PC-3 (cell line): ENCODE data around the gene GRB2. TPM values are rescaled to one million over a fixed set of nuclear protein-coding genes. Genes with fewer than 3 reads are reported as not detected.

ENCODE experiments used
- ATAC-seq: fragments of 200-7000 bp; cut with Tn5 transposase; 2 replicates; pipeline ENCODE4 v1.9.1; 2020; ENCODE audit warnings: mild to moderate bottlenecking, moderate library complexity
- BruUV-seq: library from RNA; stranded (reverse); fragments of 400-500 nt; replicated peaks from 2 replicates; lab custom pipeline; 2021; lab: Mats Ljungman, UMichigan
- CTCF ChIA-PET: fragments of 300-600 bp; sonication (Branson Sonifier 250); formaldehyde crosslinking; loops from one replicate; lab custom pipeline; 2022; ENCODE audit warnings: antibody characterized with exemption; lab: Charles Lee
- POLR2A ChIA-PET: fragments of 300-600 bp; sonication (Branson Sonifier 250); formaldehyde crosslinking; loops from one replicate; lab custom pipeline; 2022; ENCODE audit warnings: antibody characterized with exemption; ENCODE audit not compliant: unreplicated experiment; lab: Charles Lee
- DNase-seq: peaks from one replicate; pipeline ENCODE4 v3.0.0-alpha.2; 2015
- H2AFZ ChIP-seq: fragments of 300-600 bp; sonication (generic); 2 replicates; pipeline ENCODE4 v1.6.0; 2016; ENCODE audit warnings: antibody characterized with exemption, low read length
- H3F3A ChIP-seq: fragments of 300-600 bp; sonication (generic); one replicate; pipeline ENCODE4 v1.6.0; 2017; ENCODE audit warnings: antibody characterized with exemption, low read length, control low read depth, mild to moderate bottlenecking; ENCODE audit not compliant: unreplicated experiment
- H3K27ac ChIP-seq: fragments of 300-600 bp; sonication (generic); 2 replicates; pipeline ENCODE4 v1.5.1; 2016; ENCODE audit warnings: mild to moderate bottlenecking, low read length
- H3K27me3 ChIP-seq: fragments of 300-600 bp; sonication (generic); 2 replicates; pipeline ENCODE4 v1.6.1; 2016; ENCODE audit warnings: low read length, mixed read lengths
- H3K36me3 ChIP-seq: fragments of 300-600 bp; sonication (generic); 2 replicates; pipeline ENCODE4 v1.6.1; 2016; ENCODE audit warnings: low read depth, mixed run types, low read length, mixed read lengths
- H3K4me1 ChIP-seq: fragments of 300-600 bp; sonication (generic); 2 replicates; pipeline ENCODE4 v1.5.1; 2016; ENCODE audit warnings: low read length; ENCODE audit not compliant: insufficient read depth
- H3K4me2 ChIP-seq: fragments of 300-600 bp; sonication (generic); 2 replicates; pipeline ENCODE4 v1.6.0; 2016; ENCODE audit warnings: low read length
- H3K4me3 ChIP-seq: fragments of 300-600 bp; sonication (generic); 2 replicates; pipeline ENCODE4 v1.5.1; 2016; ENCODE audit warnings: mild to moderate bottlenecking, low read length, mixed read lengths
- H3K79me2 ChIP-seq: fragments of 300-600 bp; sonication (generic); 2 replicates; pipeline ENCODE4 v1.6.1; 2017; ENCODE audit warnings: low read length, mixed read lengths
- H3K9ac ChIP-seq: fragments of 300-600 bp; sonication (generic); 2 replicates; pipeline ENCODE4 v1.6.0; 2016; ENCODE audit warnings: mild to moderate bottlenecking, low read length
- H3K9me2 ChIP-seq: fragments of 300-600 bp; sonication (generic); replicated peaks from 2 replicates; pipeline ENCODE4 v1.6.1; 2016; ENCODE audit warnings: mixed run types, low read length, mixed read lengths
- H3K9me3 ChIP-seq: fragments of 300-600 bp; sonication (generic); 2 replicates; pipeline ENCODE4 v1.6.1; 2016; ENCODE audit warnings: low read length, mixed read lengths
- H4K20me1 ChIP-seq: fragments of 300-600 bp; sonication (generic); 2 replicates; pipeline ENCODE4 v1.6.1; 2016; ENCODE audit warnings: low read length, mixed read lengths
- CTCF ChIP-seq: fragments of 300-600 bp; sonication (generic); conservative IDR thresholded peaks from 2 replicates; pipeline ENCODE4 v1.5.1; 2017; ENCODE audit warnings: antibody characterized with exemption, low read depth, mild to moderate bottlenecking, low read length
- EZH2 ChIP-seq: fragments of 300-600 bp; sonication (generic); IDR thresholded peaks from one replicate; pipeline ENCODE4 v1.6.1; 2017; ENCODE audit warnings: antibody characterized with exemption, mild to moderate bottlenecking, low read length; ENCODE audit not compliant: unreplicated experiment
- EZH2phosphoT487 ChIP-seq: fragments of 300-600 bp; sonication (generic); IDR thresholded peaks from 2 replicates; pipeline ENCODE4 v1.6.1; 2018; ENCODE audit warnings: mild to moderate bottlenecking, antibody characterized with exemption, low read length, borderline replicate concordance
- intact Hi-C: fragments of 100-400 bp; cut with micrococcal nuclease; formaldehyde crosslinking; loops from 2 replicates; pipeline ENCODE4 v1.9.0; 2023
- total RNA-seq: library from RNA; depleted of rRNA; stranded (reverse); fragments of >200 nt; gene quantifications from 2 replicates; pipeline ENCODE4 v1.2.3, GENCODE V29; 2014

GRB2 gene
- total RNA-seq, 1 experiment from 2014 or later = 224 TPM

- no peaks in the 10 kb centered on the region for H3F3A ChIP-seq
- intact Hi-C loops = loop anchor here (1.0 to 2.0 kb wide), 4 partner anchors 11 to 71 kb away; no protein-coding TSS in a partner anchor
- H4K20me1 ChIP-seq = no peaks in the 10 kb centered on the region; the same call in 1 of the 2 replicates
- H3K27ac ChIP-seq = peak overlapping the region; percentile 57
- H3K9ac ChIP-seq = peak overlapping the region; percentile 81
- peaks cover 30% of the 10 kb centered on the region for H3K4me1 ChIP-seq
- ChIA-PET POLR2A (interaction anchor here (0.5 to 1.4 kb wide), 11 partner anchors 12 to 173 kb away, joined by 3 to 28 read pairs (median 4); partner anchors contain the start of genes GRB2, MIF4GD and SLC25A19), CTCF (interaction anchor here (0.5 to 3.5 kb wide), 6 partner anchors 12 to 538 kb away, joined by 3 to 18 read pairs (median 6); partner anchors contain the start of genes MIF4GD and SLC25A19)
- ATAC-seq (peak; percentile 98), DNase-seq (peak; percentile 99)
- peak overlapping the region; percentile 81 for H3K4me3 ChIP-seq
- H3K4me2 ChIP-seq = peak overlapping the region; percentile 97
- no peak for TF ChIP-seq EZH2
- no peak for TF ChIP-seq CTCF
- H3K27me3 ChIP-seq = no peaks in the 10 kb centered on the region
- peaks cover 17% of the 10 kb centered on the region for H3K36me3 ChIP-seq
- H3K9me3 ChIP-seq = no peaks in the 10 kb centered on the region
- H3K79me2 ChIP-seq = peaks cover 94% of the 10 kb centered on the region
- no TSS peak for BruUV-seq
- H3K9me2 ChIP-seq = no peaks in the 10 kb centered on the region
- peak overlapping the region; percentile 69 for H2AFZ ChIP-seq
These were observed 11.8 kb downstream of the GRB2 start for GRCh38 chr17:75393523-75394331.

- no peaks in the 10 kb centered on the region for H3F3A ChIP-seq
- H3K79me2 ChIP-seq = peaks cover 95% of the 10 kb centered on the region
- H3K9me2 ChIP-seq = no peaks in the 10 kb centered on the region
- peak overlapping the region; percentile 81; the same call in 1 of the 2 replicates for H3K9ac ChIP-seq
- peak overlapping the region; percentile 97 for H3K4me2 ChIP-seq
- peaks cover 17% of the 10 kb centered on the region for H3K36me3 ChIP-seq
- H2AFZ ChIP-seq = no peak overlapping the region
- intact Hi-C loops = loop anchor here (2.0 kb wide), 1 partner anchor 70 kb away; no protein-coding TSS in a partner anchor
- no peak for TF ChIP-seq EZH2
- no peak for TF ChIP-seq EZH2phosphoT487
- TF ChIP-seq CTCF = no peak
- H4K20me1 ChIP-seq = no peaks in the 10 kb centered on the region; the same call in 1 of the 2 replicates
- ChIA-PET POLR2A (no interaction called here), CTCF (interaction anchor here (0.6 to 3.5 kb wide), 2 partner anchors 70 to 122 kb away, joined by 4 to 18 read pairs; partner anchors contain the start of gene MIF4GD)
- no peak overlapping the region for H3K27ac ChIP-seq
- TSS peak; percentile 35 for BruUV-seq
- DNase-seq (peak; percentile 23), ATAC-seq (no peak)
- peak overlapping the region; percentile 81 for H3K4me3 ChIP-seq
- H3K9me3 ChIP-seq = no peaks in the 10 kb centered on the region
- H3K27me3 ChIP-seq = no peaks in the 10 kb centered on the region
- peaks cover 30% of the 10 kb centered on the region for H3K4me1 ChIP-seq
These were observed 12.9 kb downstream of the GRB2 start for GRCh38 chr17:75392559-75392958.
